ENCODE measurements around the gene DIAPH2.
"Not testable (repeated sequence)": the region's sequence is repeated elsewhere in the genome, so short reads cannot be mapped to it uniquely, and the experiment has no call there.

DIAPH2 gene

DNA sequence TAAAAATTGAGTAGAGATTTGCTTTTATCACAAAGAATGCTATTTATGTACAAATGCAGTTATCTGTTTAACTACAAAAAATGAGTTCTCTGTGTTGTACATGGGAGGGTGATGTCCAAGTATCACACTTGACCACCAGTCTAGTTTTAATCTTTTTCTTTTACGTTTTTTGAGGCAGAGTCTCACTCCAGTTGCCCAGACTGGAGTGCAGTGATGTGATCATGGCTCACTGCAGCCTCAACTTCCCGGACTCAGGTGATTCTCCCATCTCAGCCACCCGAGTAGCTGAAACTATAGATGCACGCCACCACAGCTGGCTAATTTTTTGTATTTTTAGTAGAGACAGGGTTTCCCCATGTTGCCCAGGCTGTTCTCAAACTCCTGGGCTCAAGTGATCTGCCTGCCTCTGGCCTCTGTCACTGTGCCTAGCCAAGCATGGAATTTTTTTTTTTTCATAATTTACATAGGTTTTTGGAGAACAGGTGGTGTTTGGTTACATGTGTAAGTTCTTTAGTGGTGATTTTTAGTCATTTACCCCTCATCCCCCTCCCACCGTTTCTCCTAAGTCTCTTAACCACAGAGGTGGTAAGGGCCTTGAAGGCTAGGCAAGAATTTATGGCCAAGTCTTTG is 151.1 kb downstream of the DIAPH2 start:
- H3K27ac ChIP-seq (ENCODE audit: low read depth, low read length), result peak overlapping the region; percentile 98
- H3K4me1 ChIP-seq (ENCODE audit: control insufficient read depth, low read length), result peaks cover 58% of the 10 kb centered on the region
- H3K79me2 ChIP-seq (ENCODE audit: control insufficient read depth, low read length), result peaks cover 15% of the 10 kb centered on the region
- H3K9me2 ChIP-seq (replicated peaks; ENCODE audit: control insufficient read depth, low read length), result no peaks in the 10 kb centered on the region
- H4K20me1 ChIP-seq (ENCODE audit: control insufficient read depth, insufficient read depth, low read depth, low read length), result no peaks in the 10 kb centered on the region
- H3K4me3 ChIP-seq (ENCODE audit: low read length), result peak overlapping the region; percentile 51
- TF ChIP-seq EZH2phosphoT487 (IDR thresholded peaks at IDR 0.05; ENCODE audit: borderline replicate concordance, low read length), result no peak
- H3F3A ChIP-seq (ENCODE audit: control insufficient read depth, insufficient read depth), result peaks cover 15% of the 10 kb centered on the region
- H3K4me2 ChIP-seq (ENCODE audit: low read length), result peak overlapping the region; percentile 65
- no peaks in the 10 kb centered on the region for H3K27me3 ChIP-seq (ENCODE audit: control insufficient read depth, low read length)
- H3K36me3 ChIP-seq (ENCODE audit: control insufficient read depth, low read length), result no peaks in the 10 kb centered on the region
- H3K9me3 ChIP-seq (ENCODE audit: control insufficient read depth, insufficient read depth, low read length), result no peaks in the 10 kb centered on the region

- Histone ChIP-seq H3K27me3 (ENCODE audit: control insufficient read depth, low read length) (no peaks in the 10 kb centered on the region), H3K4me3 (ENCODE audit: low read length) (peak overlapping the region; percentile 69), H3K9me2 (replicated peaks; ENCODE audit: control insufficient read depth, low read length) (no peaks in the 10 kb centered on the region)
Measured at GRCh38 chrX:96837808-96838207, 153.2 kb downstream of the DIAPH2 start.

DNA sequence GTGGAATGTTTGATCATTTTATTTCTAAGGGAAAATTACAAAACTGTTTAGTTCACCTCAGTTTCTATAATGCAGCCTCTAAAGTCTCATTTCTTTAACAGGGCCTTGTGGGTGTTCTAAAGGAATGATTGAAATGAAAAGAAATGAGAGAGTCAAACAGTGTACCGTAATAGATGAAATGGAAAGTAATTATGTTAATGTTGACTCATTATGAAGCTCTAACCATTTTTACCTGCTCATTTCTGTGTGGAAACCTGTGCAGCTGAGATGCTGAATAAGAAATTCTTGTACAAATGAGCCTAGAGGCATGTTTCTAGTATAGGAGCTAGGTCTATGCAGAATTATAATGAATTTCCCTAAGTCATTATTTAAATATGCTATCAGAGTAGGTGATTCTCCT is 153.9 kb downstream of the DIAPH2 start:
- peak overlapping the region; percentile 90 for H3K27ac ChIP-seq (ENCODE audit: low read depth, low read length)

More at GRCh38 chrX:96837808-96838207, 153.2 kb downstream of the DIAPH2 start:
- peaks cover 15% of the 10 kb centered on the region for H3F3A ChIP-seq (ENCODE audit: control insufficient read depth, insufficient read depth)
- no peaks in the 10 kb centered on the region for H4K20me1 ChIP-seq (ENCODE audit: control insufficient read depth, insufficient read depth, low read depth, low read length)
- TF ChIP-seq EZH2phosphoT487 (IDR thresholded peaks at IDR 0.05; ENCODE audit: borderline replicate concordance, low read length), result no peak
- TF ChIP-seq, protein P1, sequence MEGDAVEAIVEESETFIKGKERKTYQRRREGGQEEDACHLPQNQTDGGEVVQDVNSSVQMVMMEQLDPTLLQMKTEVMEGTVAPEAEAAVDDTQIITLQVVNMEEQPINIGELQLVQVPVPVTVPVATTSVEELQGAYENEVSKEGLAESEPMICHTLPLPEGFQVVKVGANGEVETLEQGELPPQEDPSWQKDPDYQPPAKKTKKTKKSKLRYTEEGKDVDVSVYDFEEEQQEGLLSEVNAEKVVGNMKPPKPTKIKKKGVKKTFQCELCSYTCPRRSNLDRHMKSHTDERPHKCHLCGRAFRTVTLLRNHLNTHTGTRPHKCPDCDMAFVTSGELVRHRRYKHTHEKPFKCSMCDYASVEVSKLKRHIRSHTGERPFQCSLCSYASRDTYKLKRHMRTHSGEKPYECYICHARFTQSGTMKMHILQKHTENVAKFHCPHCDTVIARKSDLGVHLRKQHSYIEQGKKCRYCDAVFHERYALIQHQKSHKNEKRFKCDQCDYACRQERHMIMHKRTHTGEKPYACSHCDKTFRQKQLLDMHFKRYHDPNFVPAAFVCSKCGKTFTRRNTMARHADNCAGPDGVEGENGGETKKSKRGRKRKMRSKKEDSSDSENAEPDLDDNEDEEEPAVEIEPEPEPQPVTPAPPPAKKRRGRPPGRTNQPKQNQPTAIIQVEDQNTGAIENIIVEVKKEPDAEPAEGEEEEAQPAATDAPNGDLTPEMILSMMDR (IDR thresholded peaks at IDR 0.05; ENCODE audit: low read depth, low read length, poor library complexity, severe bottlenecking), result no peak
- H3K9me3 ChIP-seq (ENCODE audit: control insufficient read depth, insufficient read depth, low read length), result no peaks in the 10 kb centered on the region
- peak overlapping the region; percentile 63 for H3K4me2 ChIP-seq (ENCODE audit: low read length)
- peaks cover 46% of the 10 kb centered on the region for H3K4me1 ChIP-seq (ENCODE audit: control insufficient read depth, low read length)
- H3K79me2 ChIP-seq (ENCODE audit: control insufficient read depth, low read length), result peaks cover 15% of the 10 kb centered on the region
- no peaks in the 10 kb centered on the region for H3K36me3 ChIP-seq (ENCODE audit: control insufficient read depth, low read length)
- peak overlapping the region; percentile 90 for H3K27ac ChIP-seq (ENCODE audit: low read depth, low read length)

DNA sequence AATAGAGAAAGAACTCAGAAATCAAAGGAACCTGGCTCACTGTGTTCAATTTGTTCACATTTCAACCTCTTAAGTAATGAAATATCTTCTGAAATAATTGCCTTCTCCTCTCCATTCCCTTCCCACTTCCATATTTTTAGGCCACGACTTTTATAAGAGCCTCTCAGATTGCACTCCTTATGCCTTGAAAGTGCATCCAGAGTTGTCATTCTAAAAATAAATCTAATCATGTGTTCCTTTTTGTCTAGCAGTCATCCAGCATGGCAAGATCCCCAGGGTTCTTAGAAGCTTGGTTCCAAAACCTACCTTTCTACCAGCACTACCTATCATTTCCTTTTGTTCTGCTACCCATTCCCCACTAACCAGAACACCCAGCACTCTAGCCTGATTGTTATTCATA is 156.7 kb downstream of the DIAPH2 start:
- no peak overlapping the region for H3K4me2 ChIP-seq (ENCODE audit: low read length)
- TF ChIP-seq EZH2phosphoT487 (IDR thresholded peaks at IDR 0.05; ENCODE audit: borderline replicate concordance, low read length), result no peak
- TF ChIP-seq, protein P1 (IDR thresholded peaks at IDR 0.05; ENCODE audit: low read depth, low read length, poor library complexity, severe bottlenecking), result no peak

More for the DNA sequence above, 153.9 kb downstream of the DIAPH2 start:
- peaks cover 45% of the 10 kb centered on the region for H3K4me1 ChIP-seq (ENCODE audit: control insufficient read depth, low read length)
- H4K20me1 ChIP-seq (ENCODE audit: control insufficient read depth, insufficient read depth, low read depth, low read length), result no peaks in the 10 kb centered on the region
- no peak for TF ChIP-seq EZH2phosphoT487 (IDR thresholded peaks at IDR 0.05; ENCODE audit: borderline replicate concordance, low read length)
- no peaks in the 10 kb centered on the region for H3K9me2 ChIP-seq (replicated peaks; ENCODE audit: control insufficient read depth, low read length)
- H3K79me2 ChIP-seq (ENCODE audit: control insufficient read depth, low read length), result peaks cover 15% of the 10 kb centered on the region
- H3K9me3 ChIP-seq (ENCODE audit: control insufficient read depth, insufficient read depth, low read length), result no peaks in the 10 kb centered on the region
- peaks cover 15% of the 10 kb centered on the region for H3F3A ChIP-seq (ENCODE audit: control insufficient read depth, insufficient read depth)
- peak overlapping the region; percentile 63 for H3K4me2 ChIP-seq (ENCODE audit: low read length)
- H3K36me3 ChIP-seq (ENCODE audit: control insufficient read depth, low read length), result no peaks in the 10 kb centered on the region
- peak overlapping the region; percentile 69 for H3K4me3 ChIP-seq (ENCODE audit: low read length)
- H3K27me3 ChIP-seq (ENCODE audit: control insufficient read depth, low read length), result no peaks in the 10 kb centered on the region

GRCh38 chrX:96841866-96842265 is 157.2 kb downstream of the DIAPH2 start:
- not testable (repeated sequence) for H3K9me3 ChIP-seq (ENCODE audit: control insufficient read depth, insufficient read depth, low read length); H3F3A ChIP-seq (ENCODE audit: control insufficient read depth, insufficient read depth); H4K20me1 ChIP-seq (ENCODE audit: control insufficient read depth, insufficient read depth, low read depth, low read length); H3K4me2 ChIP-seq (ENCODE audit: low read length); H3K27ac ChIP-seq (ENCODE audit: low read depth, low read length); H3K9me2 ChIP-seq (replicated peaks; ENCODE audit: control insufficient read depth, low read length); H3K4me3 ChIP-seq (ENCODE audit: low read length); H3K27me3 ChIP-seq (ENCODE audit: control insufficient read depth, low read length); H3K36me3 ChIP-seq (ENCODE audit: control insufficient read depth, low read length)
- Histone ChIP-seq H3K4me1 (ENCODE audit: control insufficient read depth, low read length) (peaks cover 20% of the 10 kb centered on the region), H3K79me2 (ENCODE audit: control insufficient read depth, low read length) (peaks cover 15% of the 10 kb centered on the region)

More for the DNA sequence above, 156.7 kb downstream of the DIAPH2 start:
- Histone ChIP-seq H3K79me2 (ENCODE audit: control insufficient read depth, low read length) (peaks cover 15% of the 10 kb centered on the region), H3F3A (ENCODE audit: control insufficient read depth, insufficient read depth) (peaks cover 4% of the 10 kb centered on the region), H3K9me2 (replicated peaks; ENCODE audit: control insufficient read depth, low read length) (no peaks in the 10 kb centered on the region), H3K9me3 (ENCODE audit: control insufficient read depth, insufficient read depth, low read length) (no peaks in the 10 kb centered on the region), H3K36me3 (ENCODE audit: control insufficient read depth, low read length) (no peaks in the 10 kb centered on the region), H3K27me3 (ENCODE audit: control insufficient read depth, low read length) (no peaks in the 10 kb centered on the region), H3K27ac (ENCODE audit: low read depth, low read length) (no peak overlapping the region), H4K20me1 (ENCODE audit: control insufficient read depth, insufficient read depth, low read depth, low read length) (no peaks in the 10 kb centered on the region), H3K4me1 (ENCODE audit: control insufficient read depth, low read length) (peaks cover 20% of the 10 kb centered on the region), H3K4me3 (ENCODE audit: low read length) (no peak overlapping the region)

Data from DOHH2 (cell line).